Panc1 (cell line): Measurements from ENCODE around the gene PLEKHG4B. TPM values are rescaled to one million over a fixed set of nuclear protein-coding genes. Genes with fewer than 3 reads are reported as not detected.
A peak's percentile ranks its signal among the peaks of the same experiment; 100 is the strongest.

ENCODE experiments used
- ATAC-seq: fragments of 200-7000 bp; cut with Tn5 transposase; 2 replicates; pipeline ENCODE4 v1.9.1; 2020; ENCODE audit warnings: mild to moderate bottlenecking, moderate library complexity
- BruUV-seq: library from RNA; stranded (reverse); fragments of 400-500 nt; replicated peaks from 2 replicates; lab custom pipeline; 2021; lab: Mats Ljungman, UMichigan
- CTCF ChIA-PET: fragments of 300-600 bp; sonication (Branson Sonifier 250); formaldehyde crosslinking; loops from one replicate; lab custom pipeline; 2022; ENCODE audit warnings: antibody characterized with exemption; lab: Charles Lee
- POLR2A ChIA-PET: fragments of 300-600 bp; sonication (Branson Sonifier 250); formaldehyde crosslinking; loops from one replicate; lab custom pipeline; 2022; ENCODE audit warnings: antibody characterized with exemption; lab: Charles Lee
- DNase-seq: peaks from one replicate; pipeline ENCODE4 v3.0.0-alpha.2; 2010; ENCODE audit warnings: low read depth, low spot score
- H3K27ac ChIP-seq: 2 replicates; pipeline ENCODE4 v1.5.1; 2011; ENCODE audit warnings: mild to moderate bottlenecking, low read length, inconsistent platforms
- H3K27me3 ChIP-seq: fragments of 200-500 bp; sonication (Bioruptor generic); 2 replicates; pipeline ENCODE4 v1.6.0; 2014; ENCODE audit warnings: low read length, inconsistent platforms; ENCODE audit not compliant: control insufficient read depth, insufficient read depth
- H3K36me3 ChIP-seq: fragments of 200-500 bp; sonication (Bioruptor generic); 2 replicates; pipeline ENCODE4 v1.5.1; 2014; ENCODE audit warnings: inconsistent platforms, mild to moderate bottlenecking, low read length, moderate library complexity; ENCODE audit not compliant: control insufficient read depth, insufficient read depth
- H3K4me1 ChIP-seq: 2 replicates; pipeline ENCODE4 v1.5.1; 2011; ENCODE audit warnings: inconsistent platforms, mild to moderate bottlenecking, low read length, moderate library complexity; ENCODE audit not compliant: control insufficient read depth, insufficient read depth
- H3K4me3 ChIP-seq, 2 experiments: 2 replicates each; pipeline ENCODE4 v1.5.1; 2011 to 2012; ENCODE audit warnings: low read depth in 2 of 2, low read length in 2 of 2, mild to moderate bottlenecking in 2 of 2, inconsistent platforms in 1 of 2, moderate library complexity in 1 of 2
- H3K9me3 ChIP-seq: fragments of 200-500 bp; sonication (Bioruptor generic); 2 replicates; pipeline ENCODE4 v1.5.1; 2014; ENCODE audit warnings: low read depth, mild to moderate bottlenecking, inconsistent platforms, low read length, moderate library complexity; ENCODE audit not compliant: control insufficient read depth, insufficient read depth
- CTCF ChIP-seq: fragments of 450-650 bp; IDR thresholded peaks from 2 replicates; pipeline ENCODE4 v1.5.1; 2017; ENCODE audit warnings: mild to moderate bottlenecking
- POLR2AphosphoS5 ChIP-seq: IDR thresholded peaks from 2 replicates; pipeline ENCODE4 v1.6.1; 2012; ENCODE audit warnings: mild to moderate bottlenecking, low read depth, low read length, moderate library complexity
- REST ChIP-seq, 2 experiments: IDR thresholded peaks; 2 replicates each; pipeline ENCODE4 v1.6.1; 2011 to 2012; ENCODE audit warnings: low read depth in 2 of 2, control low read depth in 1 of 2, low read length in 1 of 2, mild to moderate bottlenecking in 1 of 2, moderate library complexity in 1 of 2; ENCODE audit not compliant: insufficient read depth in 1 of 2
- SIN3A ChIP-seq: IDR thresholded peaks from 2 replicates; pipeline ENCODE4 v1.6.1; 2012; ENCODE audit warnings: low read depth, mild to moderate bottlenecking, low read length, moderate library complexity, borderline replicate concordance; ENCODE audit not compliant: insufficient read depth
- TCF7L2 ChIP-seq: IDR thresholded peaks from 2 replicates; pipeline ENCODE4 v1.6.1; 2011; ENCODE audit warnings: mild to moderate bottlenecking, low read depth, low read length, inconsistent platforms
- in situ Hi-C: cut with HindIII; loops from 2 replicates; pipeline ENCODE4 v1.10.0; 2016; ENCODE audit warnings: low sequenced_read_pairs, low pct_unique_long_range_greater_than_20kb
- intact Hi-C: fragments of 100-400 bp; cut with micrococcal nuclease; formaldehyde crosslinking; loops from one replicate; pipeline ENCODE4 v1.10.0; 2022; ENCODE audit not compliant: unreplicated experiment
- total RNA-seq: library from RNA; stranded (reverse); gene quantifications from one replicate; pipeline ENCODE4 v1.2.1, GENCODE V29; 2021; ENCODE audit not compliant: unreplicated experiment

PLEKHG4B gene
- total RNA-seq, 1 experiment from 2014 or later: 8.9 TPM

- in situ Hi-C loops (no loop called here), intact Hi-C loops (no loop called here)
- CTCF ChIA-PET: interaction anchor here (0.6 kb wide), 1 partner anchor 65 kb away, joined by 4 read pairs; no protein-coding TSS in a partner anchor
- Histone ChIP-seq H3K4me3 (peak overlapping the region in 1 of 2 experiments; percentile 49; a peak in 1 of 4 replicates), H3K27me3 (peaks cover 3% of the 10 kb centered on the region; the same call in 1 of the 2 replicates), H3K36me3 (no peaks in the 10 kb centered on the region), H3K4me1 (peaks cover 21% of the 10 kb centered on the region), H3K9me3 (no peaks in the 10 kb centered on the region), H3K27ac (peak overlapping the region; percentile 54; the same call in 1 of the 2 replicates)
- POLR2A ChIA-PET: no interaction called here
- no TSS peak for BruUV-seq
- DNase-seq (no peak), ATAC-seq (peak; percentile 76)
- no peak for TF ChIP-seq POLR2AphosphoS5
- TF ChIP-seq CTCF: no peak
- TF ChIP-seq TCF7L2: no peak
- no peak for TF ChIP-seq SIN3A
- peak; percentile 69; a peak in 1 of 4 replicates for TF ChIP-seq REST (IDR thresholded peaks at IDR 0.05; ENCODE audit: insufficient read depth in 1 of 2, low read depth in 2 of 2, low read length in 1 of 2)
Observed at GRCh38 chr5:90590-91547, 1.1 kb upstream of the PLEKHG4B start.

- in situ Hi-C loops (no loop called here), intact Hi-C loops (no loop called here)
- ChIA-PET POLR2A (no interaction called here), CTCF (no interaction called here)
- H3K9me3 ChIP-seq: no peaks in the 10 kb centered on the region
- BruUV-seq: no TSS peak
- H3K27me3 ChIP-seq: peaks cover 5% of the 10 kb centered on the region; the same call in 1 of the 2 replicates
- no peak overlapping the region for H3K27ac ChIP-seq
- no peak for DNase-seq
- no peak for ATAC-seq
- peaks cover 21% of the 10 kb centered on the region for H3K4me1 ChIP-seq
- H3K36me3 ChIP-seq: no peaks in the 10 kb centered on the region
- H3K4me3 ChIP-seq: no peak overlapping the region
- TF ChIP-seq REST (IDR thresholded peaks at IDR 0.05; ENCODE audit: insufficient read depth in 1 of 2, low read depth in 2 of 2, low read length in 1 of 2) (no peak), POLR2AphosphoS5 (no peak), TCF7L2 (no peak), CTCF (no peak), SIN3A (no peak)
Observed at GRCh38 chr5:92401-93220, 643 bp downstream of the PLEKHG4B start.
